ENCODE results near the gene ADAMTS9. TPM values are rescaled to one million over a fixed set of nuclear protein-coding genes. Genes with fewer than 3 reads are reported as not detected.

ADAMTS9 gene
- total RNA-seq, 2 donors from 2014 or later: 16.1 to 38.0 TPM

DNA sequence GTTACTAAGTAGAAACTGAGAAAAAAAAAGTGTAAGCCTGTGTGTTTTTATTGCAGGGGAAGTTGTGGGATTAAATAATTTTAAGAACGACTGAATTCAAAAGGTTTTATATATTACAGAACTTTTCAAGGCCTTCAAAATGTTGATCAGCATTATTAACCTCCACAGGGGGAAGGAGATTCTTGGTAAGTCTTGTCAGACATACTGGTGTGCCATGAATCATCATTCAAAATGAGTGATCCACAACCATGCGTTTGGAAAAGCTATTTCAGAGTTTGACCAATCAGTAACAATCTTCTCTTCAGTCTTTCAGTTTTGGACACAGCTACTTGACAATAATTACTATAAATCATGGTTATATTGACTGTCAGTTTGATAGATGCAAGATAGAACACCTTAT, 70.2 kb downstream of the ADAMTS9 start:
- H3K27ac ChIP-seq (ENCODE audit: low read depth, low read length): no peak overlapping the region
- no peaks in the 10 kb centered on the region for H3K27me3 ChIP-seq (ENCODE audit: control insufficient read depth, insufficient read depth, low read length, poor library complexity, severe bottlenecking)
- peaks cover 13% of the 10 kb centered on the region for H3K9me3 ChIP-seq (ENCODE audit: control insufficient read depth, low read length)
- Mint-ChIP-seq H3K4me1 (peaks cover 9% of the 10 kb centered on the region), H3K36me3 (ENCODE audit: low read depth) (peaks cover 22% of the 10 kb centered on the region), H3K9me3 (peaks cover 2% of the 10 kb centered on the region), H3K4me3 (no peak overlapping the region), H3K27ac (no peak overlapping the region), H3K27me3 (ENCODE audit: insufficient read depth) (no peaks in the 10 kb centered on the region)
- H3K9ac ChIP-seq (ENCODE audit: extremely low read depth, low read length, poor library complexity, severe bottlenecking): no peak overlapping the region
- H3K36me3 ChIP-seq (ENCODE audit: control insufficient read depth, insufficient read depth, low read length): peaks cover 58% of the 10 kb centered on the region
- DNase-seq: no peak
- TF ChIP-seq, protein P1, sequence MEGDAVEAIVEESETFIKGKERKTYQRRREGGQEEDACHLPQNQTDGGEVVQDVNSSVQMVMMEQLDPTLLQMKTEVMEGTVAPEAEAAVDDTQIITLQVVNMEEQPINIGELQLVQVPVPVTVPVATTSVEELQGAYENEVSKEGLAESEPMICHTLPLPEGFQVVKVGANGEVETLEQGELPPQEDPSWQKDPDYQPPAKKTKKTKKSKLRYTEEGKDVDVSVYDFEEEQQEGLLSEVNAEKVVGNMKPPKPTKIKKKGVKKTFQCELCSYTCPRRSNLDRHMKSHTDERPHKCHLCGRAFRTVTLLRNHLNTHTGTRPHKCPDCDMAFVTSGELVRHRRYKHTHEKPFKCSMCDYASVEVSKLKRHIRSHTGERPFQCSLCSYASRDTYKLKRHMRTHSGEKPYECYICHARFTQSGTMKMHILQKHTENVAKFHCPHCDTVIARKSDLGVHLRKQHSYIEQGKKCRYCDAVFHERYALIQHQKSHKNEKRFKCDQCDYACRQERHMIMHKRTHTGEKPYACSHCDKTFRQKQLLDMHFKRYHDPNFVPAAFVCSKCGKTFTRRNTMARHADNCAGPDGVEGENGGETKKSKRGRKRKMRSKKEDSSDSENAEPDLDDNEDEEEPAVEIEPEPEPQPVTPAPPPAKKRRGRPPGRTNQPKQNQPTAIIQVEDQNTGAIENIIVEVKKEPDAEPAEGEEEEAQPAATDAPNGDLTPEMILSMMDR (conservative IDR thresholded peaks at IDR 0.05): no peak
- H3K4me1 ChIP-seq (ENCODE audit: control insufficient read depth, insufficient read depth, low read length): peaks cover 2% of the 10 kb centered on the region
- 83 to 100% methylated on average over 1 to 2 of the region's 2 CpGs for WGBS, 2 experiments (ENCODE audit: insufficient coverage in 1 of 2, insufficient read length in 1 of 2)
- H3K4me3 ChIP-seq (ENCODE audit: low read length): no peak overlapping the region

DNA sequence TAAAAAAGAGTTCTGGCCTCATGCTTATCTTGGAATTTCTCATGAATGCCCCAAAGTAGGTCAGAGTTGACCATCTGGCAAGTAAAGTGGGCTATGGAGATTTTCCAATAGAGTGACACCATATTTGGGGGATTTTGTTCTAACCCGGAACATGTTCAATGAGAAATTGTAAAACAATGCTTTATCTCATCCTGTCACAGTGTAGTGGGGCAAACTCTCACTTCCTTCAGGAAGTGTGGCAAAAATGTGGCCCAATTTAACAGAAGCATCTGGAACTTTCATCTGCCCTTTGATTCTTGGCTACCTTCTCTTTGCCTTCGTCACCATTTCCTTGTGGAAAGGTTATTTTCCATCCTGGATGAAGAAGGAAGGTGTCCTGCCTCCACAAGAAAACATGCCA, 70.8 kb downstream of the ADAMTS9 start:
- peaks cover 14% of the 10 kb centered on the region for H3K4me1 Mint-ChIP-seq
- WGBS, 2 experiments (ENCODE audit: insufficient coverage in 1 of 2, insufficient read length in 1 of 2): 95 to 100% methylated on average over 1 to 2 of the region's 2 CpGs
- no peak overlapping the region for H3K9ac ChIP-seq (ENCODE audit: extremely low read depth, low read length, poor library complexity, severe bottlenecking)

DNA sequence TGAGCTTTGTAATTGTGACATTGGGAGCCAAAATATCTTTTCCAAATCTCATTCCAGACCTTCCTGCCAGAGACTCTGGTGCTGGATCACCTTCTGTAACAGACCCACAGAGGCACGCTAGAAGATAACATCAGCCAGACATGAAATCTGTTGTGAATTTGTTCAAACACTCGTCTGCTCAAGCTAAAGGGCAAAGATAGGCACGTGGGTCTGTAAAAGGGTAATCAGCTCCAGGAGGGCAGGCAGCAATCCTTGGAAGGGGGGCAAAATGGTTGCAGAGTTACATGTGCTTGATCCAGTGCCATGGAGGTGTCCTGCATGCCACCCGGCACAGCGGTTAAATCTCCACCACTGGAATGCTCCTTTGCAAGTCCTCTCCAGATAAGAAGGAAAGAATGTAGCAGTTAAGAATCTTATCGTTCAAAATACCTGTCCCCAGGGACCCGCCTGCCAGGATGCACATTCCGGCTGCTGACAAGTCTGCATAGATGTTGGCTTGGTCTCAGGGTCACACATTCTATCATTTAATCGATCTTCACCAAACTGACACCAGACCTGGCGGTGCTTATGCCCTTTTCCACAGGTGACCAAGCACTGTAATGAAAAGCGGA, 74.8 kb downstream of the ADAMTS9 start:
- DNase-seq: peak; percentile 63
- no peaks in the 10 kb centered on the region for H3K27me3 Mint-ChIP-seq (ENCODE audit: insufficient read depth)
- no peaks in the 10 kb centered on the region for H3K27me3 ChIP-seq (ENCODE audit: control insufficient read depth, insufficient read depth, low read length, poor library complexity, severe bottlenecking)
- peaks cover 9% of the 10 kb centered on the region for H3K36me3 Mint-ChIP-seq (ENCODE audit: low read depth)
- H3K9me3 ChIP-seq (ENCODE audit: control insufficient read depth, low read length): no peaks in the 10 kb centered on the region
- 85% methylated on average over 5 to 11 of the region's 11 CpGs for WGBS, 2 experiments (ENCODE audit: insufficient coverage in 1 of 2, insufficient read length in 1 of 2)
- peaks cover 36% of the 10 kb centered on the region for H3K36me3 ChIP-seq (ENCODE audit: control insufficient read depth, insufficient read depth, low read length)
- no peak overlapping the region for H3K27ac ChIP-seq (ENCODE audit: low read depth, low read length)
- peak overlapping the region; percentile 59 for H3K27ac Mint-ChIP-seq
- TF ChIP-seq, protein P1 (conservative IDR thresholded peaks at IDR 0.05): no peak
- peaks cover 6% of the 10 kb centered on the region for H3K4me1 ChIP-seq (ENCODE audit: control insufficient read depth, insufficient read depth, low read length)
- no peak overlapping the region for H3K9ac ChIP-seq (ENCODE audit: extremely low read depth, low read length, poor library complexity, severe bottlenecking)
- H3K4me3 ChIP-seq (ENCODE audit: low read length): no peak overlapping the region
- H3K4me3 Mint-ChIP-seq: peak overlapping the region; percentile 10
- H3K9me3 Mint-ChIP-seq: no peaks in the 10 kb centered on the region
- peaks cover 14% of the 10 kb centered on the region for H3K4me1 Mint-ChIP-seq

More for the DNA sequence above, 70.8 kb downstream of the ADAMTS9 start:
- H3K36me3 ChIP-seq (ENCODE audit: control insufficient read depth, insufficient read depth, low read length): peaks cover 60% of the 10 kb centered on the region
- Mint-ChIP-seq H3K9me3 (peaks cover 2% of the 10 kb centered on the region), H3K27me3 (ENCODE audit: insufficient read depth) (no peaks in the 10 kb centered on the region), H3K27ac (no peak overlapping the region), H3K4me3 (no peak overlapping the region), H3K36me3 (ENCODE audit: low read depth) (peaks cover 22% of the 10 kb centered on the region)
- H3K4me1 ChIP-seq (ENCODE audit: control insufficient read depth, insufficient read depth, low read length): peaks cover 6% of the 10 kb centered on the region
- H3K27ac ChIP-seq (ENCODE audit: low read depth, low read length): no peak overlapping the region
- TF ChIP-seq, protein P1 (conservative IDR thresholded peaks at IDR 0.05): no peak
- H3K4me3 ChIP-seq (ENCODE audit: low read length): no peak overlapping the region
- H3K9me3 ChIP-seq (ENCODE audit: control insufficient read depth, low read length): peaks cover 13% of the 10 kb centered on the region
- no peaks in the 10 kb centered on the region for H3K27me3 ChIP-seq (ENCODE audit: control insufficient read depth, insufficient read depth, low read length, poor library complexity, severe bottlenecking)
- no peak for DNase-seq

All from endodermal cell (in vitro differentiated cells).